Activated naive CD8-positive, alpha-beta T cell treated with anti-CD3 and anti-CD28 coated beads for 36 hours (primary cell): ENCODE results near the gene RNU6-1. TPM values are rescaled to one million over a fixed set of nuclear protein-coding genes. Genes with fewer than 3 reads are reported as not detected.

ENCODE experiments used
- DNase-seq: peaks from one replicate; pipeline ENCODE4 v3.0.0; 2021
- H3K27ac Mint-ChIP-seq: one replicate; pipeline ENCODE4 v1.8.0; 2022; ENCODE audit warnings: mild to moderate bottlenecking, moderate library complexity, mixed read lengths
- H3K27me3 Mint-ChIP-seq: one replicate; pipeline ENCODE4 v1.8.0; 2022; ENCODE audit warnings: mild to moderate bottlenecking, mixed read lengths
- H3K36me3 Mint-ChIP-seq: one replicate; pipeline ENCODE4 v1.8.0; 2021; ENCODE audit warnings: mild to moderate bottlenecking, mixed read lengths
- H3K4me1 Mint-ChIP-seq: one replicate; pipeline ENCODE4 v1.8.0; 2021; ENCODE audit warnings: mixed read lengths
- H3K4me3 Mint-ChIP-seq: one replicate; pipeline ENCODE4 v1.8.0; 2022; ENCODE audit warnings: mild to moderate bottlenecking, moderate library complexity, mixed read lengths
- H3K9me3 Mint-ChIP-seq: one replicate; pipeline ENCODE4 v1.8.0; 2022; ENCODE audit warnings: mixed read lengths
- total RNA-seq, 2 experiments: library from RNA; stranded (reverse); gene quantifications; one replicate each; pipeline ENCODE4 v1.2.3, GENCODE V29; 2021

The RNU6-1 gene
- total RNA-seq, result not detected

GRCh38 chr15:67839929-67840748 is at the start of gene RNU6-1:
Gene RNU6-1, minus strand, starts transcription at chr15:67840045.
- Mint-ChIP-seq H3K4me3 (peak within 1 kb of the TSS; percentile 86), H3K4me1 (peaks cover 27% of the 10 kb centered on the region), H3K27ac (peak within 1 kb of the TSS; percentile 95), H3K27me3 (peaks cover 21% of the 10 kb centered on the region), H3K9me3 (peaks cover 2% of the 10 kb centered on the region), H3K36me3 (peaks cover 4% of the 10 kb centered on the region)
- peak; percentile 95 for DNase-seq

- Mint-ChIP-seq H3K27me3 (peaks cover 23% of the 10 kb centered on the region), H3K9me3 (peaks cover 9% of the 10 kb centered on the region), H3K4me3 (no peak overlapping the region), H3K36me3 (peaks cover 2% of the 10 kb centered on the region), H3K27ac (no peak overlapping the region), H3K4me1 (peaks cover 11% of the 10 kb centered on the region)
- no peak for DNase-seq
Observed at GRCh38 chr15:67887776-67888175, 47.9 kb upstream of the RNU6-1 start.

DNA sequence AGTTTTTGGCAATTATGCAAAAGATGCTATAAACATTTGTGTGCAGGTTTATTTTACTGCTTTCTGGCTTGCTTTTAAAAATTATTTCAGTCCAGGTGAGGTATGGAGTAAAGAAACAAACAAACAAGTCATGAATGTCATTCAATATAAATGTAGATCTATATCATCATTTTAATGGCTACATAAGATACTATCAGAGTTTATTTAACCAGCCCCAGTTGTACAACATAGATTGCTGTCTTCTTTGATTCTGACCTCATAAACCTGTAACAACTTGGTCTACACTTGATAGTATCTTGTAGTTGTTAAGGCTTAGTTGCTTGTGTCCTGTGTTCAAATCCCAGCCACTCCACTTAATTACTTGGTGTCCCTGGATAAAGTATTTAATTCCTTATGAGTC is 46.0 kb upstream of the RNU6-1 start:
- Mint-ChIP-seq H3K27ac (no peak overlapping the region), H3K4me1 (peaks cover 18% of the 10 kb centered on the region), H3K36me3 (peaks cover 2% of the 10 kb centered on the region), H3K9me3 (peaks cover 9% of the 10 kb centered on the region), H3K27me3 (peaks cover 23% of the 10 kb centered on the region), H3K4me3 (no peak overlapping the region)
- DNase-seq, result no peak

- Mint-ChIP-seq H3K36me3 (peaks cover 2% of the 10 kb centered on the region), H3K4me3 (peak overlapping the region; percentile 68), H3K27me3 (peaks cover 19% of the 10 kb centered on the region), H3K27ac (no peak overlapping the region), H3K9me3 (peaks cover 8% of the 10 kb centered on the region), H3K4me1 (peaks cover 18% of the 10 kb centered on the region)
- DNase-seq, result no peak
Observed at GRCh38 chr15:67885175-67885523, 45.3 kb upstream of the RNU6-1 start.

- Mint-ChIP-seq H3K36me3 (peaks cover under 1% of the 10 kb centered on the region), H3K4me3 (peak overlapping the region; percentile 68), H3K9me3 (peaks cover 3% of the 10 kb centered on the region), H3K27ac (no peak overlapping the region), H3K27me3 (peaks cover 19% of the 10 kb centered on the region), H3K4me1 (peaks cover 15% of the 10 kb centered on the region)
- peak; percentile 60 for DNase-seq
Observed at GRCh38 chr15:67884514-67885174, 44.8 kb upstream of the RNU6-1 start.

DNA sequence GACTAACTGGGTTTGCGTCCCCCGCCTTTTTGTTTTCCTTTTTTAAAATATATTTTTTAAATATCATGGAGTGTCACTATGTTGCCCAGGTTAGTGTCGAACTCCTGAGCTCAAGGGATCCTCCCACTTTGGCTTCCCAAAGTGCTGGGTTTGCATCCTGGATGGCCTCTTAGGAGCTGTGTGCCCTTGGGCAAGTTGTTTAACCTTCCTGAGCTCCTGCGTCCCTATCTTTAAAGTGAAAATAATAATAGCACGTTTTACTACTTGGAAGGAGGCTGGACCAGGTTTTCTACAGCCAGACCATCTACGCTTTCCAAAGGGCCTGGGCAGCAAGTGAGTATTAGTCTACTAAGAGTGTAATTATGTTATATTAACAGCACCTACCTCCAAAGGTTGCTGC is 44.2 kb upstream of the RNU6-1 start:
- Mint-ChIP-seq H3K4me3 (no peak overlapping the region), H3K9me3 (no peaks in the 10 kb centered on the region), H3K4me1 (peaks cover 14% of the 10 kb centered on the region), H3K27ac (no peak overlapping the region), H3K27me3 (peaks cover 19% of the 10 kb centered on the region), H3K36me3 (no peaks in the 10 kb centered on the region)
- no peak for DNase-seq

- no peak overlapping the region for H3K27ac Mint-ChIP-seq
- H3K4me3 Mint-ChIP-seq, result no peak overlapping the region
- H3K4me1 Mint-ChIP-seq, result peaks cover 14% of the 10 kb centered on the region
- DNase-seq, result no peak
- peaks cover 24% of the 10 kb centered on the region for H3K27me3 Mint-ChIP-seq
- H3K36me3 Mint-ChIP-seq, result no peaks in the 10 kb centered on the region
- H3K9me3 Mint-ChIP-seq, result no peaks in the 10 kb centered on the region
Observed at GRCh38 chr15:67883234-67883773, 43.5 kb upstream of the RNU6-1 start.

DNA sequence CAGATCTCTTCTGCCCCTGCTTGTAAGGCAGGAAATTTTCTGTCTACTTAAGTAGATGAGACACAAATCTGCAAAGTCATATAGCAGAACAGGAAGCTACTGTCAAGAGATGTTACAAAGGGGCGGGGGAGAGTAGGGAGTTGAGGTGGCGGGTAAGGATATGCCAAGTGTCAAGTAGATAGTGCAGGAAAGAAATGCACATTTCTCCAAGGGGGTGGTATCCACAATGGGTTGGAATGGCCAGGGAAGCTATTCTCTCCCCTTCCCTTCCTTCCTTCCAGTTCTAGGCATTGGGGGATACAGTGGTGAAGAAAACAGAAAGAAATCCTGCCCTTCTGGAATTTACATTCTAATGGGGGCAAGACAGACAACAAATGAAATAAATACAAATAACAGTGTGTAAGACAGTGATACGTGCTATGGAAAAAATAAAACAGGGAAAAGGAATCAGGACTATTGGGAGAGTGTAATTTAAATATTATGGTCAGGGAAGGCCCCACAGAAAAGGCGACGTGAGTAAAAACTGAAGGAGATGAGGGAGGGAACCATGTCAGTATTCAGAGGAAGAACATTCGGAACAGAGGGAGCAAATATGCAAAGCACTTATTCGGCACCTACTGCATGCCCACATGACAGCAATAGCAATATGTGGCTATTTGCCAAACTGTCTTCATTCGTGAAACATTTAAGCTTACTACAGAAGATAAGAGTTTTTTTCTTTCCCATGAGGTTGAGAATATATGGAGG is 42.8 kb upstream of the RNU6-1 start:
- H3K27me3 Mint-ChIP-seq, result peaks cover 27% of the 10 kb centered on the region
- no peak overlapping the region for H3K4me3 Mint-ChIP-seq
- no peak for DNase-seq
- H3K9me3 Mint-ChIP-seq, result no peaks in the 10 kb centered on the region
- no peaks in the 10 kb centered on the region for H3K36me3 Mint-ChIP-seq
- peak overlapping the region; percentile 21 for H3K27ac Mint-ChIP-seq
- peaks cover 14% of the 10 kb centered on the region for H3K4me1 Mint-ChIP-seq

DNA sequence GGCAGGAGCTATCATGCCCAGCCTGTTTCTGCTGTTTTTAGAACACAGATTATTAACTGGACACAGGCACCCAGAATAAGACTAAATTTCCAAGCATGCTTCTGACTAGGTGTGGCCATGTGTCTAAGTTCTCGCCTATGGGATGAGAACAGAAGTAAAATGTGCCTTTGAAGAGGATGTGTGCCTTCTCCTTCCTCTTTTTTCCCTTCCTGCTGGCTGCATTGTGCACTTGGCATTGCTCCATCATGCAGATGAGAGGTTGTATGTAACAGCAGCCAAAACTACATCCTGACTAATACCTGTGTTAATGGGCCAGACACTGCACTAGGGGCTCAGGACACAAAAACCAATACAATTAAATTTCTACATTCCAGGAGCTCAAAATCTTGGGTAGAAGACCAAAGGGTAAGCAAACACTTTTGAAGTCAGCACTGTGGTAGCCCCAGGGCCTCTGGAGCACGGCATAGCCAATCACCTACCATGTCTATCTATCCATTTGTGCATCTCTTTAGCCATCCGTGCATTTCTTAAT is 40.9 kb upstream of the RNU6-1 start:
- no peak for DNase-seq
- Mint-ChIP-seq H3K36me3 (no peaks in the 10 kb centered on the region), H3K4me3 (no peak overlapping the region), H3K4me1 (peaks cover 14% of the 10 kb centered on the region), H3K27me3 (peaks cover 29% of the 10 kb centered on the region), H3K27ac (no peak overlapping the region), H3K9me3 (no peaks in the 10 kb centered on the region)

DNA sequence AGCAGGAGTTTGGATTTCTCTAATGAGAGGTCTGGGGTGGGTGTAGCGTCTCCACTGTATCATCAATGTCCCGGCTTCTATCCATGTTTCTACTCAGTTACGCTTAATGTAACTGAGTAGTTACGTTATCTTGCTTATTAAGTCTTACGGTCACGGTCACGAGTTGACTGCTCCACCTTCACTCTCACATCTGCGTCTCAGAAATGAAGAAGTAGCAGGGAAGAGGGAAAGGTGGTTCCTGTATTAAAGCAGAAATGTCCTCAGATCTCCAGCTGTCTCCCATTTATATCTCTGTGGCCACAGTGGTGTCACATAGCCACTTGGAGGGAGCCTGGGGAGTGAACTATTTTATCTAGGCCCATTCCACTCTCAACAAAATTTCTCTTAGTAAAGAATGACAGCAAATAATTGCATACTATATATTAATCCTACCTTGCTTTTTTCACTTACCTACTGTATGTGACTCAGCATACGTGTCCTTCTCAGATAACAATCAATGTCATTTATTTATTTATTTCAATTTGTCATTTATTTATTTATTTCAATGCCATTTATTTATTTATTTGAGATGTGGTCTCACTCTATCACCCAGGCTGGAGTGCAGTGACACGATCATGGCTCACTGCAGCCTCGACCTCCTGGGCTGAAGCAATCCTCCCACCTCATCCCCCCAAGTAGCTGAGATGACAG is 39.7 kb upstream of the RNU6-1 start:
- no peak for DNase-seq
- Mint-ChIP-seq H3K9me3 (no peaks in the 10 kb centered on the region), H3K4me1 (peaks cover 10% of the 10 kb centered on the region), H3K36me3 (no peaks in the 10 kb centered on the region), H3K4me3 (no peak overlapping the region), H3K27me3 (peaks cover 24% of the 10 kb centered on the region), H3K27ac (no peak overlapping the region)

DNA sequence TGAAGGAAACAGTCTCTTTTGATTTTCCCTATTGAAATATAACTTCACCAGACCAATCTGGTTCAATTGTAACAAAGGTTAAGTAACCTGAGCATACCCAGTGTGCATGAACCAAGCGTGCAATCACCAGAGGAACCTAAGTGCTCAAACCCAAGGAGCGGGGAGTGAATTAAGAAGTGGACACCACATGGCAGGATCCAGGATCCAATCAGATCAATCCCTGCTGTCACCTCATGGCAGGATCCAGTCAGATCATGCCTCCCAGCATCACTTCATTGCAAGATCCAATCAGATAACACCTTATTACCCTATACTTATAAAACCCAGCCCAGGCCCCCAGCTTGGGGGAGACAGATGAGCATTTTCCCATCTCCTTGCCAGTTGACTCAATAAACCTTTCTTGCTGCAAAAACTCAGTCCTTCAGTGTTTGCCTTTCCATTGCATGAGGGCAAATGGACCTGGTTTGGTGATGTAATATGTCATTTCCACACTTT is 38.9 kb upstream of the RNU6-1 start:
- Mint-ChIP-seq H3K27me3 (peaks cover 27% of the 10 kb centered on the region), H3K27ac (no peak overlapping the region), H3K36me3 (no peaks in the 10 kb centered on the region), H3K9me3 (peaks cover 3% of the 10 kb centered on the region), H3K4me3 (no peak overlapping the region), H3K4me1 (peaks cover 10% of the 10 kb centered on the region)
- no peak for DNase-seq

DNA sequence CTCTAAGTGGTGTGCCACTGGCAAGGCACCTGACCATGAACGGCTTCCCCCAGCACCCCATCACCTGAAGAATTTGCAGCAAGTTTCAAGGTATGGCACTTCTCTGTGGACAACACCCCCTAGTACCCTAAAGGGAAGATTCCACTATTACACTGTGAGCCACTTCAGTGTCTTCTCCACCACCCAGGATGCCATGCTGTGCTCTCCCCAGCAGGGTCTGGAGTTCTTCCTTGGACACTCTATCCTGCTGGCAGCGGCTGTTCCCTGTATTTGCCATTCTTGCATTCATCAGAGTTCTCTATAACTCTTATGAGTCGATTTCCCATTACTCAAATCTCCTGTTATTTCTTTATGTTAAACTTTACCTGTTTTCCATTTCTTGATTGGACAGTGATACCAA is 33.9 kb upstream of the RNU6-1 start:
- Mint-ChIP-seq H3K9me3 (peaks cover 25% of the 10 kb centered on the region), H3K36me3 (no peaks in the 10 kb centered on the region), H3K4me1 (peaks cover 3% of the 10 kb centered on the region), H3K27me3 (peaks cover 26% of the 10 kb centered on the region), H3K27ac (no peak overlapping the region), H3K4me3 (no peak overlapping the region)
- no peak for DNase-seq

- no peak overlapping the region for H3K4me3 Mint-ChIP-seq
- H3K4me1 Mint-ChIP-seq, result peaks cover 3% of the 10 kb centered on the region
- no peak overlapping the region for H3K27ac Mint-ChIP-seq
- no peaks in the 10 kb centered on the region for H3K36me3 Mint-ChIP-seq
- H3K9me3 Mint-ChIP-seq, result peaks cover 25% of the 10 kb centered on the region
- peaks cover 14% of the 10 kb centered on the region for H3K27me3 Mint-ChIP-seq
- DNase-seq, result no peak
Observed at GRCh38 chr15:67870868-67871408, 31.1 kb upstream of the RNU6-1 start.

- Mint-ChIP-seq H3K9me3 (peaks cover 25% of the 10 kb centered on the region), H3K36me3 (no peaks in the 10 kb centered on the region), H3K4me1 (peaks cover 3% of the 10 kb centered on the region), H3K4me3 (no peak overlapping the region), H3K27me3 (peaks cover 15% of the 10 kb centered on the region), H3K27ac (no peak overlapping the region)
- DNase-seq, result no peak
Observed at GRCh38 chr15:67869701-67870100, 29.9 kb upstream of the RNU6-1 start.
